HEK293 (cell line): ENCODE measurements around the gene ANKRD44.
A peak's percentile ranks its signal among the peaks of the same experiment; 100 is the strongest.

Source experiments
- CTCF ChIA-PET: fragments of 350-600 bp; formaldehyde crosslinking; extraction: SDS; loops from one replicate; lab custom pipeline; 2021; ENCODE audit warnings: antibody characterized with exemption; lab: Yijun Ruan, JAX
- POLR2A ChIA-PET: fragments of 300-600 bp; formaldehyde crosslinking; extraction: SDS; loops from one replicate; lab custom pipeline; 2020; ENCODE audit warnings: antibody characterized with exemption, inconsistent platforms; lab: Yijun Ruan, JAX
- H3K27ac ChIP-seq: fragments of 200-500 bp; sonication (Bioruptor generic); 2 replicates; pipeline ENCODE4 v1.5.1; 2014; ENCODE audit warnings: low read depth, low read length, control low read depth, inconsistent platforms; ENCODE audit errors: extremely low read depth
- H3K36me3 ChIP-seq, 2 experiments: fragments of 200-500 bp in 1 of 2; sonication (Bioruptor generic) in 1 of 2; 1 replicate in 1 of 2; 2 replicates in 1 of 2; pipeline ENCODE4 v1.5.1; 2014 to 2017; ENCODE audit warnings: inconsistent platforms in 2 of 2, low read length in 2 of 2; ENCODE audit not compliant: control insufficient read depth in 2 of 2, insufficient read depth in 1 of 2
- H3K4me1 ChIP-seq: fragments of 200-500 bp; sonication (Bioruptor generic); 2 replicates; pipeline ENCODE4 v1.5.1; 2014; ENCODE audit warnings: mild to moderate bottlenecking, low read length, inconsistent platforms; ENCODE audit not compliant: control insufficient read depth, insufficient read depth
- H3K4me3 ChIP-seq: 2 replicates; pipeline ENCODE4 v1.5.1; 2011; ENCODE audit warnings: low read depth, mild to moderate bottlenecking, control low read depth, low read length, moderate library complexity
- H3K9me3 ChIP-seq: fragments of 200-500 bp; sonication (Bioruptor generic); 2 replicates; pipeline ENCODE4 v1.5.1; 2014; ENCODE audit warnings: low read depth, low read length, inconsistent platforms; ENCODE audit not compliant: control insufficient read depth, insufficient read depth
- OSR2 ChIP-seq: fragments of 450-650 bp; formaldehyde crosslinking; IDR thresholded peaks from 2 replicates; pipeline ENCODE4 v1.5.1; 2016; ENCODE audit warnings: missing biosample characterization, missing genetic modification characterization
- SETDB1 ChIP-seq: IDR thresholded peaks from one replicate; pipeline ENCODE4 v1.6.1; 2017; ENCODE audit warnings: mild to moderate bottlenecking, low read length, moderate library complexity, mixed read lengths; ENCODE audit not compliant: insufficient read length
- SP3 ChIP-seq: fragments of 450-650 bp; formaldehyde crosslinking; IDR thresholded peaks from 2 replicates; pipeline ENCODE4 v1.5.1; 2016; ENCODE audit warnings: missing biosample characterization, missing genetic modification characterization
- SP7 ChIP-seq: fragments of 450-650 bp; formaldehyde crosslinking; IDR thresholded peaks from 2 replicates; pipeline ENCODE4 v1.5.1; 2016; ENCODE audit warnings: missing biosample characterization, missing genetic modification characterization
- TCF7L2 ChIP-seq: IDR thresholded peaks from 2 replicates; pipeline ENCODE4 v1.6.1; 2011; ENCODE audit warnings: low read depth, mild to moderate bottlenecking, inconsistent platforms, low read length, moderate library complexity, borderline replicate concordance
- ZNF112 ChIP-seq: fragments of 450-650 bp; formaldehyde crosslinking; IDR thresholded peaks from 2 replicates; pipeline ENCODE4 v1.5.0; 2017; ENCODE audit warnings: missing biosample characterization, missing genetic modification characterization
- ZNF16 ChIP-seq: fragments of 450-650 bp; formaldehyde crosslinking; IDR thresholded peaks from 2 replicates; pipeline ENCODE4 v1.5.1; 2016; ENCODE audit warnings: low read depth, missing biosample characterization, missing genetic modification characterization
- ZNF202 ChIP-seq: fragments of 450-650 bp; formaldehyde crosslinking; IDR thresholded peaks from 2 replicates; pipeline ENCODE4 v1.5.1; 2016; ENCODE audit warnings: missing biosample characterization, missing genetic modification characterization, borderline replicate concordance
- ZNF211 ChIP-seq: fragments of 450-650 bp; formaldehyde crosslinking; IDR thresholded peaks from 2 replicates; pipeline ENCODE4 v1.5.1; 2016; ENCODE audit warnings: low read depth, missing biosample characterization, missing genetic modification characterization
- ZNF221 ChIP-seq: fragments of 450-650 bp; formaldehyde crosslinking; IDR thresholded peaks from 2 replicates; pipeline ENCODE4 v1.5.1; 2017; ENCODE audit warnings: missing biosample characterization, missing genetic modification characterization, borderline replicate concordance
- ZNF239 ChIP-seq: fragments of 450-650 bp; formaldehyde crosslinking; IDR thresholded peaks from 2 replicates; pipeline ENCODE4 v1.5.1; 2016; ENCODE audit warnings: missing biosample characterization, missing genetic modification characterization
- ZNF24 ChIP-seq: fragments of 450-650 bp; formaldehyde crosslinking; IDR thresholded peaks from 2 replicates; pipeline ENCODE4 v1.5.1; 2016; ENCODE audit warnings: missing biosample characterization, missing genetic modification characterization
- ZNF266 ChIP-seq: fragments of 450-650 bp; formaldehyde crosslinking; IDR thresholded peaks from 2 replicates; pipeline ENCODE4 v1.5.1; 2016; ENCODE audit warnings: missing biosample characterization, missing genetic modification characterization, low read depth
- ZNF274 ChIP-seq, 2 experiments: fragments of 200-500 bp in 1 of 2; fragments of 450-650 bp in 1 of 2; sonication (Bioruptor generic) in 1 of 2; formaldehyde crosslinking in 1 of 2; IDR thresholded peaks; 2 replicates each; pipeline versions ENCODE4 v1.5.1 to v1.6.1; 2014 to 2016; ENCODE audit warnings: borderline replicate concordance in 1 of 2, inconsistent platforms in 1 of 2, low read length in 1 of 2, missing biosample characterization in 1 of 2, missing genetic modification characterization in 1 of 2
- ZNF280D ChIP-seq: fragments of 450-650 bp; formaldehyde crosslinking; IDR thresholded peaks from 2 replicates; pipeline ENCODE4 v1.5.1; 2016; ENCODE audit warnings: missing biosample characterization, missing genetic modification characterization
- ZNF350 ChIP-seq: fragments of 450-650 bp; formaldehyde crosslinking; IDR thresholded peaks from 2 replicates; pipeline ENCODE4 v1.5.0; 2017; ENCODE audit warnings: missing biosample characterization, mild to moderate bottlenecking, missing genetic modification characterization
- ZNF580 ChIP-seq: fragments of 450-650 bp; formaldehyde crosslinking; IDR thresholded peaks from 2 replicates; pipeline ENCODE4 v1.5.1; 2016; ENCODE audit warnings: missing biosample characterization, missing genetic modification characterization
- ZNF600 ChIP-seq: fragments of 450-650 bp; formaldehyde crosslinking; IDR thresholded peaks from 2 replicates; pipeline ENCODE4 v1.5.1; 2016; ENCODE audit warnings: missing biosample characterization, missing genetic modification characterization
- ZNF654 ChIP-seq: fragments of 450-650 bp; formaldehyde crosslinking; IDR thresholded peaks from 2 replicates; pipeline ENCODE4 v1.5.1; 2016; ENCODE audit warnings: low read depth, missing biosample characterization, missing genetic modification characterization
- ZNF660 ChIP-seq: fragments of 450-650 bp; IDR thresholded peaks from 2 replicates; pipeline ENCODE4 v1.5.1; 2018; ENCODE audit warnings: missing biosample characterization, mild to moderate bottlenecking, missing genetic modification characterization
- ZNF701 ChIP-seq: fragments of 450-650 bp; formaldehyde crosslinking; IDR thresholded peaks from 2 replicates; pipeline ENCODE4 v1.5.1; 2016; ENCODE audit warnings: missing biosample characterization, missing genetic modification characterization
- TF ChIP-seq, protein P1 (sequence below): fragments of 450-650 bp; formaldehyde crosslinking; IDR thresholded peaks from 2 replicates; pipeline ENCODE4 v1.5.1; 2016; ENCODE audit warnings: missing biosample characterization, missing genetic modification characterization
- TF ChIP-seq, protein P2 (sequence below): fragments of 450-650 bp; formaldehyde crosslinking; IDR thresholded peaks from 2 replicates; pipeline ENCODE4 v1.5.1; 2016; ENCODE audit warnings: missing biosample characterization, missing genetic modification characterization, borderline replicate concordance

Gene ANKRD44

GRCh38 chr2:197011801-197012641, 298.6 kb downstream of the ANKRD44 start:
- TF ChIP-seq ZNF239 (tag by site-specific recombination) (no peak), OSR2 (tag by site-specific recombination) (no peak), ZNF350 (tag by site-specific recombination) (no peak), ZNF660 (tag by site-specific recombination) (peak; percentile 60; the same call in 1 of the 2 replicates), ZNF654 (tag by site-specific recombination) (peak; percentile 68)
- TF ChIP-seq, protein P1, sequence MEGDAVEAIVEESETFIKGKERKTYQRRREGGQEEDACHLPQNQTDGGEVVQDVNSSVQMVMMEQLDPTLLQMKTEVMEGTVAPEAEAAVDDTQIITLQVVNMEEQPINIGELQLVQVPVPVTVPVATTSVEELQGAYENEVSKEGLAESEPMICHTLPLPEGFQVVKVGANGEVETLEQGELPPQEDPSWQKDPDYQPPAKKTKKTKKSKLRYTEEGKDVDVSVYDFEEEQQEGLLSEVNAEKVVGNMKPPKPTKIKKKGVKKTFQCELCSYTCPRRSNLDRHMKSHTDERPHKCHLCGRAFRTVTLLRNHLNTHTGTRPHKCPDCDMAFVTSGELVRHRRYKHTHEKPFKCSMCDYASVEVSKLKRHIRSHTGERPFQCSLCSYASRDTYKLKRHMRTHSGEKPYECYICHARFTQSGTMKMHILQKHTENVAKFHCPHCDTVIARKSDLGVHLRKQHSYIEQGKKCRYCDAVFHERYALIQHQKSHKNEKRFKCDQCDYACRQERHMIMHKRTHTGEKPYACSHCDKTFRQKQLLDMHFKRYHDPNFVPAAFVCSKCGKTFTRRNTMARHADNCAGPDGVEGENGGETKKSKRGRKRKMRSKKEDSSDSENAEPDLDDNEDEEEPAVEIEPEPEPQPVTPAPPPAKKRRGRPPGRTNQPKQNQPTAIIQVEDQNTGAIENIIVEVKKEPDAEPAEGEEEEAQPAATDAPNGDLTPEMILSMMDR (tag by site-specific recombination) = peak; percentile 50; the same call in 1 of the 2 replicates
- TF ChIP-seq, all 188 proteins: peak for 3
- no peaks in the 10 kb centered on the region for H3K36me3 ChIP-seq
- ChIA-PET CTCF (interaction anchor here (0.5 to 3.4 kb wide), 20 partner anchors 8 to 390 kb away, joined by 3 to 28 read pairs (median 4); no protein-coding TSS in a partner anchor), POLR2A (interaction anchor here (0.7 kb wide), 1 partner anchor 31 kb away, joined by 4 read pairs; no protein-coding TSS in a partner anchor)
- H3K4me3 ChIP-seq = no peak overlapping the region
- H3K27ac ChIP-seq = no peak overlapping the region
- H3K9me3 ChIP-seq = no peaks in the 10 kb centered on the region
- no peaks in the 10 kb centered on the region for H3K4me1 ChIP-seq

DNA sequence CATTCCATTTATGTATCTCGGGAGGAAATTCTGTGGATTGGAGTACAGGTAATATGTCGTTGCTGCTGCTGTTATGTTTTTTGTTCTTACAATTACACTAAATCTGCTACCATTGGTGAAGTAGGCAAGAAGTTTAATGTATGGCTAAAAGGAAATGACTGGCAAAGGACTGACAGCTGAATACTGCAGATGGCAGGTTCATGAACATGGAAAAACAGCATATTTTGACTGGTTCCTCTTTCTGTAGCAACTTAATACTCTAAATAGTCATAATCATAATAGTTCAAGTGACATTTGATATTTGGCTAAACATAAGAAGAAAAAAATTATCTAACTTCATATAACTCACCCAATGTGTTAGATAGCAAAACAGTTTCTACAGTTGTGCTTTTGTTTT, 299.6 kb downstream of the ANKRD44 start:
- no peaks in the 10 kb centered on the region for H3K9me3 ChIP-seq
- ChIA-PET POLR2A (interaction anchor here (0.7 kb wide), 1 partner anchor 30 kb away, joined by 4 read pairs; no protein-coding TSS in a partner anchor), CTCF (interaction anchor here (0.7 to 3.4 kb wide), 9 partner anchors 23 to 616 kb away, joined by 3 to 28 read pairs (median 4); no protein-coding TSS in a partner anchor)
- no peaks in the 10 kb centered on the region for H3K36me3 ChIP-seq
- H3K4me1 ChIP-seq = no peaks in the 10 kb centered on the region
- no peak overlapping the region for H3K27ac ChIP-seq
- H3K4me3 ChIP-seq = no peak overlapping the region
- TF ChIP-seq ZNF202 (no peak), TCF7L2 (no peak), SP7 (tag by site-specific recombination) (no peak), ZNF701 (no peak), ZNF266 (no peak), ZNF112 (tag by site-specific recombination) (no peak), ZNF24 (tag by site-specific recombination) (no peak), SETDB1 (no peak), ZNF274 (IDR thresholded peaks at IDR 0.05; ENCODE audit: low read length) (no peak), ZNF274 (tag by site-specific recombination; IDR thresholded peaks at IDR 0.05; ENCODE audit: borderline replicate concordance) (no peak), ZNF211 (no peak), ZNF280D (tag by site-specific recombination) (no peak), ZNF580 (no peak), ZNF16 (tag by site-specific recombination) (no peak), SP3 (tag by site-specific recombination) (no peak), ZNF600 (tag by site-specific recombination) (no peak), ZNF221 (tag by site-specific recombination) (no peak)
- TF ChIP-seq, protein P2, sequence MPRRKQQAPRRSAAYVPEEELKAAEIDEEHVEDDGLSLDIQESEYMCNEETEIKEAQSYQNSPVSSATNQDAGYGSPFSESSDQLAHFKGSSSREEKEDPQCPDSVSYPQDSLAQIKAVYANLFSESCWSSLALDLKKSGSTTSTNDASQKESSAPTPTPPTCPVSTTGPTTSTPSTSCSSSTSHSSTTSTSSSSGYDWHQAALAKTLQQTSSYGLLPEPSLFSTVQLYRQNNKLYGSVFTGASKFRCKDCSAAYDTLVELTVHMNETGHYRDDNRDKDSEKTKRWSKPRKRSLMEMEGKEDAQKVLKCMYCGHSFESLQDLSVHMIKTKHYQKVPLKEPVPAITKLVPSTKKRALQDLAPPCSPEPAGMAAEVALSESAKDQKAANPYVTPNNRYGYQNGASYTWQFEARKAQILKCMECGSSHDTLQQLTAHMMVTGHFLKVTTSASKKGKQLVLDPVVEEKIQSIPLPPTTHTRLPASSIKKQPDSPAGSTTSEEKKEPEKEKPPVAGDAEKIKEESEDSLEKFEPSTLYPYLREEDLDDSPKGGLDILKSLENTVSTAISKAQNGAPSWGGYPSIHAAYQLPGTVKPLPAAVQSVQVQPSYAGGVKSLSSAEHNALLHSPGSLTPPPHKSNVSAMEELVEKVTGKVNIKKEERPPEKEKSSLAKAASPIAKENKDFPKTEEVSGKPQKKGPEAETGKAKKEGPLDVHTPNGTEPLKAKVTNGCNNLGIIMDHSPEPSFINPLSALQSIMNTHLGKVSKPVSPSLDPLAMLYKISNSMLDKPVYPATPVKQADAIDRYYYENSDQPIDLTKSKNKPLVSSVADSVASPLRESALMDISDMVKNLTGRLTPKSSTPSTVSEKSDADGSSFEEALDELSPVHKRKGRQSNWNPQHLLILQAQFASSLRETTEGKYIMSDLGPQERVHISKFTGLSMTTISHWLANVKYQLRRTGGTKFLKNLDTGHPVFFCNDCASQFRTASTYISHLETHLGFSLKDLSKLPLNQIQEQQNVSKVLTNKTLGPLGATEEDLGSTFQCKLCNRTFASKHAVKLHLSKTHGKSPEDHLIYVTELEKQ = no peak
